ENCODE measurements around the gene FRMD4A.

FRMD4A gene

DNA sequence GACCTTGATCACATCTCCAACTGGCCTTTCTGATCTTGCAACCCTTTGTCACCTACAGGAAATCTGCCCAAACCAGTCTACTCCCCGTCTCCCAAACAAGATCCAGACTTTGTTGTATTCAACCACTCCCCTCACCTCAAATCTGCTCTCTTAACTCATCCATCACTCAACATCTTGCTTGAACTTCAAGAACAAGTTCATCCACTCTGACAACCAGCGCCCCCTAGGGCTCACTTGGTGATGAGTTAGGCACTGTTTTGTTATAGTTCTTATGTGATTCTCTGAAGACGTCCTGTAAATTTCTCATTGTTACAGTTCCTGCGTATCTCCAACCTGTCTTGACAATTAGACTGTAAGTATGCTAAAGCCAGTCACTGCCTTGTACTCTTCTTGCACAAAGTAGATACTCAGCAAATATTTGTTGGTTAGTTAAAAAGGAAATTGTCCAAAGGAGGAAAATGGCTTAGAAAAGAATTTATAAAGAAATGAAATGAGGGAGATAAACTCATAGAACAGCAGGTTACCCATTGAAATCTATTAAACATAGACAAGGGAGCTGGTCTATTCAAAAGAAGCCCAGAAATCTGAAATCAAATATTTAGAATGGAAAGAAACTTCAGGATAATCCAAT lies 5.3 kb downstream of the FRMD4A start:
- Mint-ChIP-seq H3K27me3 (peaks cover 61% of the 10 kb centered on the region), H3K4me1 (no peaks in the 10 kb centered on the region), H3K36me3 (no peaks in the 10 kb centered on the region), H3K4me3 (no peak overlapping the region), H3K9me3 (no peaks in the 10 kb centered on the region), H3K27ac (no peak overlapping the region)
- no peak for ATAC-seq

- H3K4me3 Mint-ChIP-seq = no peak overlapping the region
- H3K9me3 Mint-ChIP-seq = no peaks in the 10 kb centered on the region
- no peaks in the 10 kb centered on the region for H3K36me3 Mint-ChIP-seq
- H3K27ac Mint-ChIP-seq = no peak overlapping the region
- no peaks in the 10 kb centered on the region for H3K4me1 Mint-ChIP-seq
- peaks cover 54% of the 10 kb centered on the region for H3K27me3 Mint-ChIP-seq
- no peak for ATAC-seq
Observed at GRCh38 chr10:14322526-14323188, 8.1 kb downstream of the FRMD4A start.

- no peak for ATAC-seq
- H3K36me3 Mint-ChIP-seq = no peaks in the 10 kb centered on the region
- H3K27me3 Mint-ChIP-seq = peaks cover 66% of the 10 kb centered on the region
- no peak overlapping the region for H3K27ac Mint-ChIP-seq
- no peaks in the 10 kb centered on the region for H3K4me1 Mint-ChIP-seq
- peaks cover 2% of the 10 kb centered on the region for H3K9me3 Mint-ChIP-seq
- no peak overlapping the region for H3K4me3 Mint-ChIP-seq
Observed at GRCh38 chr10:14318007-14318406, 12.7 kb downstream of the FRMD4A start.

DNA sequence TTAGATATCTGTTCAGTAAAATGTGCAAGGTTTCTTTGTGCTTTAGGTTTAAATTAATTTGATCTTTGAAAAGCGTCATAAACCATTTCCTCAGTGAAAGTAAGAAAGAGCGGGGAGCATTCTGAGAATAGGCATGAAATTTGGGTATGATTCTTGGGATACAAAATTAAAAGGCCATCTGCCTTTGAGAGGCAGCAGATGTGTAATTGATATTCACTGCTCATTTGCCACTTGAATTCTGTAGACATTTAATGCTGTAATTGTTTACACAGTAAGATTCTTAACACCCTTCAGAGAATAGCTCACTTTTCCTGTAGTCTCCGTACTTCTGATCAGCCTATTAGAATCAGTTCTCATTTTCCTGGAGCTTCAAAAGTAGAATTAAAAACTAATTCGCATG lies 18.7 kb downstream of the FRMD4A start:
- peaks cover 2% of the 10 kb centered on the region for H3K9me3 Mint-ChIP-seq

GRCh38 chr10:14311206-14311957 lies 19.3 kb downstream of the FRMD4A start:
- no peak overlapping the region for H3K27ac Mint-ChIP-seq
- peaks cover 51% of the 10 kb centered on the region for H3K27me3 Mint-ChIP-seq
- H3K4me1 Mint-ChIP-seq = no peaks in the 10 kb centered on the region
- peaks cover 2% of the 10 kb centered on the region for H3K9me3 Mint-ChIP-seq
- no peaks in the 10 kb centered on the region for H3K36me3 Mint-ChIP-seq
- ATAC-seq = no peak
- H3K4me3 Mint-ChIP-seq = no peak overlapping the region

More for the DNA sequence above, 18.7 kb downstream of the FRMD4A start:
- Mint-ChIP-seq H3K36me3 (no peaks in the 10 kb centered on the region), H3K4me1 (no peaks in the 10 kb centered on the region), H3K4me3 (no peak overlapping the region), H3K27ac (no peak overlapping the region), H3K27me3 (peaks cover 52% of the 10 kb centered on the region)
- no peak for ATAC-seq

DNA sequence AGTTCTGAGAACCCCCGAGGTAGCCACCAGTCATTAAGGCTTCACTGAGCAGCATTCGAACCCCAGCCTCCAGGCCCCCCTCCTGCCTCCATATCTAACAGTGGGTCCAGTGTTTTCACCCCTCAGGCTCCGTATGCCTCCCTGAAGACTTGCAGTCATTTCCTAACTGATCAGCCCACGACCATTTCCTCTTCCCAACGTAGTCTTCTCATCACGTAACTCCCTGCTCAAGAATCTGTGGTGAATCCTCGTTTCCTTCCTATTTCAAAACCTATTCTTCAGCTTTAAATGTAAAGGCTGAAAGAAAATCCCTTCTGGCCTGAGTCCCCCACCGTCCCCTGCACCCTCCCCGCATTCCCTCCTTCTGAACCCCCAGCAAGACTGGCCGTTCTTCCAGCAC lies 21.1 kb downstream of the FRMD4A start:
- H3K27me3 Mint-ChIP-seq = peaks cover 37% of the 10 kb centered on the region
- no peaks in the 10 kb centered on the region for H3K4me1 Mint-ChIP-seq
- ATAC-seq = no peak
- H3K27ac Mint-ChIP-seq = no peak overlapping the region
- H3K4me3 Mint-ChIP-seq = no peak overlapping the region
- H3K36me3 Mint-ChIP-seq = no peaks in the 10 kb centered on the region
- peaks cover 3% of the 10 kb centered on the region for H3K9me3 Mint-ChIP-seq

GRCh38 chr10:14306190-14306589 lies 24.5 kb downstream of the FRMD4A start:
- Mint-ChIP-seq H3K36me3 (no peaks in the 10 kb centered on the region), H3K27me3 (peaks cover 18% of the 10 kb centered on the region), H3K27ac (no peak overlapping the region), H3K4me1 (no peaks in the 10 kb centered on the region), H3K4me3 (no peak overlapping the region), H3K9me3 (peaks cover 2% of the 10 kb centered on the region)
- ATAC-seq = no peak

DNA sequence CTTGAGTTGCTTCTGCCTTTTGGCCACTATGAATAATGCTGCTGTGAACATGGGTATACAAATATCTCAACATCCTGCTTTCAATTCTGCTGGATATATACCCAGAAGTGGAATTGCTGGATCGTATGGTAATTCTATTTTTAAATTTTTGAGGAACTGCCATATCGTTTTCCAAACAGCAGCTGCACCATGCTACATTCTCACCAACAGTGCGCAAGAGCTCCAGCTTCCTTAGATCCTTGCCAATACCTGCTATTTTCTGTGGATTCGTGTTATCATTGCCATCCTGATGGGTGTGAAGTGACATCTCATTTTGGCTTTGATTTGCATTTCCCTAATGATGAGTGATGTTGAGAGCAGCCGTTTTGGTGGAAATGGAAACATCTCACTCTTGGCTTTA lies 26.7 kb downstream of the FRMD4A start:
- Mint-ChIP-seq H3K9me3 (peaks cover 2% of the 10 kb centered on the region), H3K4me3 (no peak overlapping the region), H3K27ac (no peak overlapping the region), H3K4me1 (no peaks in the 10 kb centered on the region), H3K36me3 (no peaks in the 10 kb centered on the region), H3K27me3 (no peaks in the 10 kb centered on the region)
- no peak for ATAC-seq

GRCh38 chr10:14302035-14302434 lies 28.7 kb downstream of the FRMD4A start:
- Mint-ChIP-seq H3K27ac (no peak overlapping the region), H3K36me3 (no peaks in the 10 kb centered on the region), H3K4me1 (no peaks in the 10 kb centered on the region), H3K4me3 (no peak overlapping the region), H3K27me3 (peaks cover 4% of the 10 kb centered on the region), H3K9me3 (peaks cover 2% of the 10 kb centered on the region)
- ATAC-seq = no peak

GRCh38 chr10:14299556-14299955 lies 31.2 kb downstream of the FRMD4A start:
- ATAC-seq = no peak
- no peak overlapping the region for H3K27ac Mint-ChIP-seq
- peaks cover 17% of the 10 kb centered on the region for H3K27me3 Mint-ChIP-seq
- H3K36me3 Mint-ChIP-seq = no peaks in the 10 kb centered on the region
- no peaks in the 10 kb centered on the region for H3K4me1 Mint-ChIP-seq
- H3K4me3 Mint-ChIP-seq = no peak overlapping the region
- no peaks in the 10 kb centered on the region for H3K9me3 Mint-ChIP-seq

- Mint-ChIP-seq H3K9me3 (peaks cover 10% of the 10 kb centered on the region), H3K36me3 (no peaks in the 10 kb centered on the region), H3K4me3 (no peak overlapping the region), H3K27ac (no peak overlapping the region), H3K27me3 (peaks cover 17% of the 10 kb centered on the region), H3K4me1 (no peaks in the 10 kb centered on the region)
- no peak for ATAC-seq
Observed at GRCh38 chr10:14296065-14296709, 34.5 kb downstream of the FRMD4A start.

GRCh38 chr10:14294347-14295059 lies 36.2 kb downstream of the FRMD4A start:
- Mint-ChIP-seq H3K36me3 (no peaks in the 10 kb centered on the region), H3K27me3 (peaks cover 17% of the 10 kb centered on the region), H3K4me1 (no peaks in the 10 kb centered on the region), H3K27ac (no peak overlapping the region), H3K9me3 (peaks cover 10% of the 10 kb centered on the region), H3K4me3 (no peak overlapping the region)
- ATAC-seq = no peak

DNA sequence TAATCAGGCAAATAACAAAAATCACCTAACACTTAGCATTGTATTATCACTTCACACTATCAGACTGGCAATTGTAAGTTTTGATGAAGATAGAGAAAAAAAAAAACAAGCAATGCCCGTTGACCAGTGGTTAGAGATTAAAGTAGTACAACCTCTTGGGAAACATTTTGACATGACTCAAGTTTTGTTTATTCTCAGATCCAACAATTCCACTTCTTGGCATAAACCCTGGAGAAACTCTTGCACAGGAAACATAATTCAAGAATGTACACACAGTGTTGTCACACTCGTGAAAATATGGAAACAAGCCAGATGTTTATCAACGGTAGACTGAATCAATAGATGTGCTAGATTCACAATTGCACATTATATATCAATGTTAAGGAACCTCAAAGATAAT lies 37.2 kb downstream of the FRMD4A start:
- no peaks in the 10 kb centered on the region for H3K36me3 Mint-ChIP-seq
- H3K27me3 Mint-ChIP-seq = peaks cover 17% of the 10 kb centered on the region
- ATAC-seq = no peak
- H3K4me3 Mint-ChIP-seq = no peak overlapping the region
- no peak overlapping the region for H3K27ac Mint-ChIP-seq
- H3K9me3 Mint-ChIP-seq = peaks cover 10% of the 10 kb centered on the region
- H3K4me1 Mint-ChIP-seq = no peaks in the 10 kb centered on the region

GRCh38 chr10:14291296-14291695 lies 39.4 kb downstream of the FRMD4A start:
- Mint-ChIP-seq H3K4me3 (no peak overlapping the region), H3K27me3 (peaks cover 17% of the 10 kb centered on the region), H3K27ac (no peak overlapping the region), H3K9me3 (peaks cover 10% of the 10 kb centered on the region), H3K4me1 (no peaks in the 10 kb centered on the region), H3K36me3 (no peaks in the 10 kb centered on the region)
- no peak for ATAC-seq
